SK-N-SH (cell line): Measurements from ENCODE around the gene USE1. TPM values are rescaled to one million over a fixed set of nuclear protein-coding genes. Genes with fewer than 3 reads are reported as not detected.

Experiments used
- CTCF ChIA-PET: fragments of 300-600, 350-600 bp; formaldehyde crosslinking; extraction: SDS; loops from one replicate; lab custom pipeline; 2021; lab: Yijun Ruan, JAX
- POLR2A ChIA-PET: fragments of 350-600 bp; sonication (Branson Sonifier 250); formaldehyde crosslinking; extraction: SDS; loops from one replicate; lab custom pipeline; 2020; ENCODE audit warnings: antibody characterized with exemption, inconsistent platforms; lab: Yijun Ruan, JAX
- DNase-seq: peaks from one replicate; pipeline ENCODE4 v3.0.0; 2012
- H2AFZ ChIP-seq: fragments of 200-600 bp; sonication (generic); 2 replicates; pipeline ENCODE4 v1.8.1; 2016; ENCODE audit warnings: antibody characterized with exemption, mild to moderate bottlenecking, low read depth
- H3F3A ChIP-seq: fragments of 200-600 bp; sonication (generic); replicated peaks from 2 replicates; pipeline ENCODE3; 2016; ENCODE audit warnings: antibody characterized with exemption, mild to moderate bottlenecking; ENCODE audit not compliant: insufficient read depth
- H3K27ac ChIP-seq, 2 experiments: fragments of 200-500 bp in 1 of 2; fragments of 200-600 bp in 1 of 2; sonication (Bioruptor generic) in 1 of 2; sonication (generic), shearing (Covaris generic) in 1 of 2; 2 replicates each; pipeline versions ENCODE4 v1.5.1 to v1.6.1; 2014 to 2016; ENCODE audit warnings: low read depth in 2 of 2, inconsistent platforms in 1 of 2, low read length in 1 of 2, mild to moderate bottlenecking in 1 of 2, mixed read lengths in 1 of 2
- H3K27me3 ChIP-seq: fragments of 200-600 bp; sonication (generic), shearing (Covaris generic); 2 replicates; pipeline ENCODE4 v1.6.1; 2016; ENCODE audit warnings: mixed run types; ENCODE audit not compliant: insufficient read depth
- H3K36me3 ChIP-seq, 2 experiments: fragments of 200-500 bp in 1 of 2; fragments of 200-600 bp in 1 of 2; sonication (Bioruptor generic) in 1 of 2; sonication (generic) in 1 of 2; replicated peaks in 1 of 2; 2 replicates each; pipeline versions ENCODE3 to v1.5.1; 2014 to 2016; ENCODE audit warnings: low read length in 1 of 2, mild to moderate bottlenecking in 1 of 2; ENCODE audit not compliant: insufficient read depth in 2 of 2, control insufficient read depth in 1 of 2
- H3K4me1 ChIP-seq, 2 experiments: fragments of 200-500 bp in 1 of 2; fragments of 200-600 bp in 1 of 2; sonication (Bioruptor generic) in 1 of 2; sonication (generic), shearing (Covaris generic) in 1 of 2; 2 replicates each; pipeline versions ENCODE4 v1.5.1 to v1.6.1; 2014 to 2016; ENCODE audit warnings: low read depth in 1 of 2, low read length in 1 of 2, mixed run types in 1 of 2; ENCODE audit not compliant: insufficient read depth in 2 of 2, control insufficient read depth in 1 of 2
- H3K4me2 ChIP-seq: fragments of 200-600 bp; sonication (generic), shearing (Covaris generic); 2 replicates; pipeline ENCODE4 v1.6.1; 2017; ENCODE audit warnings: mixed run types
- H3K4me3 ChIP-seq, 2 experiments: fragments of 200-500 bp in 1 of 2; fragments of 200-600 bp in 1 of 2; sonication (Bioruptor generic) in 1 of 2; sonication (generic), shearing (Covaris generic) in 1 of 2; 2 replicates each; pipeline versions ENCODE4 v1.5.1 to v1.8.1; 2014 to 2016; ENCODE audit warnings: low read depth in 2 of 2, inconsistent platforms in 1 of 2, low read length in 1 of 2, mild to moderate bottlenecking in 1 of 2, mixed read lengths in 1 of 2, moderate library complexity in 1 of 2
- H3K79me2 ChIP-seq: fragments of 200-600 bp; sonication (generic); 2 replicates; pipeline ENCODE4 v1.8.1; 2017; ENCODE audit warnings: mild to moderate bottlenecking; ENCODE audit not compliant: insufficient read depth
- H3K9ac ChIP-seq: fragments of 200-600 bp; sonication (generic); 2 replicates; pipeline ENCODE4 v1.6.1; 2017; ENCODE audit warnings: mixed run types
- H3K9me2 ChIP-seq: fragments of 200-600 bp; sonication (generic); 2 replicates; pipeline ENCODE4 v1.6.1; 2017; ENCODE audit warnings: mixed run types
- H3K9me3 ChIP-seq: fragments of 200-600 bp; sonication (generic); 2 replicates; pipeline ENCODE4 v1.6.1; 2017; ENCODE audit warnings: mixed run types, mild to moderate bottlenecking, moderate library complexity
- H4K20me1 ChIP-seq: fragments of 200-600 bp; sonication (generic); 2 replicates; pipeline ENCODE4 v1.6.1; 2017; ENCODE audit warnings: mild to moderate bottlenecking, mixed run types; ENCODE audit not compliant: insufficient read depth
- GATA2 ChIP-seq: sonication (generic); formaldehyde crosslinking; IDR thresholded peaks from 2 replicates; pipeline ENCODE4 v1.5.0; 2020; ENCODE audit warnings: mild to moderate bottlenecking, missing genetic modification reagents
- IRF3 ChIP-seq: fragments of 150-350 bp; IDR thresholded peaks from 2 replicates; pipeline ENCODE4 v1.6.1; 2016; ENCODE audit warnings: mild to moderate bottlenecking, low read depth, low read length
- MAX ChIP-seq: IDR thresholded peaks from 2 replicates; pipeline ENCODE4 v1.4.0; 2012; ENCODE audit warnings: low read depth
- NFIC ChIP-seq: IDR thresholded peaks from 2 replicates; pipeline ENCODE4 v1.4.0; 2012; ENCODE audit warnings: borderline replicate concordance
- NRF1 ChIP-seq: IDR thresholded peaks from 2 replicates; pipeline ENCODE4 v1.6.1; 2012; ENCODE audit warnings: low read depth, mild to moderate bottlenecking, low read length
- PBX3 ChIP-seq: IDR thresholded peaks from 2 replicates; pipeline ENCODE4; 2012
- SMC3 ChIP-seq: IDR thresholded peaks from 2 replicates; pipeline ENCODE4 v1.6.1; 2012; ENCODE audit warnings: low read depth, low read length, improper control_type of control experiment
- TAF1 ChIP-seq: IDR thresholded peaks from 2 replicates; pipeline ENCODE4 v1.6.1; 2012; ENCODE audit warnings: low read depth, mild to moderate bottlenecking, low read length, moderate library complexity, borderline replicate concordance
- TCF12 ChIP-seq: IDR thresholded peaks from 2 replicates; pipeline ENCODE4 v1.4.0; 2012
- TEAD4 ChIP-seq: IDR thresholded peaks from 2 replicates; pipeline ENCODE4 v1.4.0; 2012; ENCODE audit warnings: mild to moderate bottlenecking, borderline replicate concordance; ENCODE audit not compliant: insufficient read depth
- USF1 ChIP-seq: IDR thresholded peaks from 2 replicates; pipeline ENCODE4 v1.4.0; 2012; ENCODE audit warnings: low read depth, borderline replicate concordance
- USF2 ChIP-seq: fragments of 150-350 bp; IDR thresholded peaks from 2 replicates; pipeline ENCODE4 v1.6.1; 2017; ENCODE audit warnings: antibody characterized with exemption, low read length, low read depth, borderline replicate concordance
- ZBTB33 ChIP-seq: IDR thresholded peaks from 2 replicates; pipeline ENCODE4 v1.4.0; 2012; ENCODE audit warnings: low read depth, borderline replicate concordance
- WGBS: methylation state at CpG from one replicate; pipeline ENCODE4 v1.1.6; 2017; ENCODE audit warnings: low lambda C conversion rate; 5-methylcytosine and 5-hydroxymethylcytosine counted together
- polyA plus RNA-seq, 3 experiments: library from polyadenylated mRNA; depleted of rRNA; stranded (reverse); fragments of >200 nt; gene quantifications; 2 replicates each; pipeline ENCODE4 v1.2.3, GENCODE V29; 2012

USE1 gene
- polyA plus RNA-seq, 1 of the 3 experiments (the other 2 are of a cell fraction), result 81.8 TPM

- Histone ChIP-seq H3K79me2 (peaks cover 31% of the 10 kb centered on the region; the same call in 1 of the 2 replicates), H3K4me1 (peaks cover 0 to 6% of the 10 kb centered on the region in 2 experiments; a peak in 1 of 4 replicates), H3K36me3 (peaks cover 7% of the 10 kb centered on the region in 2 experiments), H3K9me3 (no peaks in the 10 kb centered on the region), H3K27me3 (no peaks in the 10 kb centered on the region), H3K9ac (no peak overlapping the region), H3F3A (peaks cover 11% of the 10 kb centered on the region), H2AFZ (peak overlapping the region; percentile 85; the same call in 1 of the 2 replicates), H3K27ac (peak overlapping the region in 1 of 2 experiments; percentile 26; a peak in 2 of 4 replicates), H4K20me1 (no peaks in the 10 kb centered on the region), H3K4me3 (no peak overlapping the region), H3K9me2 (no peaks in the 10 kb centered on the region), H3K4me2 (no peak overlapping the region)
- TF ChIP-seq USF1 (no peak), TAF1 (no peak), TEAD4 (no peak), MAX (no peak), GATA2 (no peak), PBX3 (no peak), TCF12 (no peak), SMC3 (no peak), USF2 (no peak), IRF3 (no peak), ZBTB33 (no peak), NFIC (no peak), NRF1 (no peak)
- ChIA-PET CTCF (interaction anchor here (1.3 kb wide), 1 partner anchor 15 kb away, joined by 5 read pairs; no protein-coding TSS in a partner anchor), POLR2A (interaction anchor here (0.6 to 2.2 kb wide), 6 partner anchors 14 to 51 kb away, joined by 3 to 14 read pairs (median 6); partner anchors contain the start of genes ANKLE1, OCEL1 and USE1)
- WGBS, result 98% methylated on average over 12 of the region's 12 CpGs
- DNase-seq, result no peak
Observed at GRCh38 chr19:17266589-17266974, 51.4 kb downstream of the USE1 start.
